Omental fat pad (tissue), 4 donors: ENCODE measurements around the gene FBXW11. TPM values are rescaled to one million over a fixed set of nuclear protein-coding genes. Genes with fewer than 3 reads are reported as not detected.

Source experiments
- ATAC-seq: fragments of 150-250 bp; one replicate; pipeline ENCODE4 v1.9.1; 2016; ENCODE audit warnings: mild to moderate bottlenecking, moderate library complexity; ENCODE audit not compliant: low FRiP score
- DNase-seq: peaks from one replicate; pipeline ENCODE4 v3.0.0-alpha.2; 2019; ENCODE audit warnings: low spot score
- total RNA-seq, 4 donors: library from RNA; depleted of rRNA; stranded (reverse); fragments of >200 nt; gene quantifications; one replicate each; pipeline ENCODE4 v1.1.0, GENCODE V29; 2016
- TF ChIP-seq, protein P1 (sequence below), 3 donors: fragments of 450-650 bp; IDR thresholded peaks; one replicate each; pipeline ENCODE4 v1.5.1; 2016 to 2017; ENCODE audit warnings: antibody characterized with exemption in 3 of 3, mild to moderate bottlenecking in 3 of 3, moderate library complexity in 2 of 3

The FBXW11 gene
- total RNA-seq, 4 donors from 2014 or later, result 44.6 to 60.9 (median 55.7) TPM

- TF ChIP-seq, protein P1, sequence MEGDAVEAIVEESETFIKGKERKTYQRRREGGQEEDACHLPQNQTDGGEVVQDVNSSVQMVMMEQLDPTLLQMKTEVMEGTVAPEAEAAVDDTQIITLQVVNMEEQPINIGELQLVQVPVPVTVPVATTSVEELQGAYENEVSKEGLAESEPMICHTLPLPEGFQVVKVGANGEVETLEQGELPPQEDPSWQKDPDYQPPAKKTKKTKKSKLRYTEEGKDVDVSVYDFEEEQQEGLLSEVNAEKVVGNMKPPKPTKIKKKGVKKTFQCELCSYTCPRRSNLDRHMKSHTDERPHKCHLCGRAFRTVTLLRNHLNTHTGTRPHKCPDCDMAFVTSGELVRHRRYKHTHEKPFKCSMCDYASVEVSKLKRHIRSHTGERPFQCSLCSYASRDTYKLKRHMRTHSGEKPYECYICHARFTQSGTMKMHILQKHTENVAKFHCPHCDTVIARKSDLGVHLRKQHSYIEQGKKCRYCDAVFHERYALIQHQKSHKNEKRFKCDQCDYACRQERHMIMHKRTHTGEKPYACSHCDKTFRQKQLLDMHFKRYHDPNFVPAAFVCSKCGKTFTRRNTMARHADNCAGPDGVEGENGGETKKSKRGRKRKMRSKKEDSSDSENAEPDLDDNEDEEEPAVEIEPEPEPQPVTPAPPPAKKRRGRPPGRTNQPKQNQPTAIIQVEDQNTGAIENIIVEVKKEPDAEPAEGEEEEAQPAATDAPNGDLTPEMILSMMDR (IDR thresholded peaks at IDR 0.05), result no peak
- DNase-seq, result no peak
- ATAC-seq, result no peak
These were observed 155.2 kb downstream of the FBXW11 start for GRCh38 chr5:171851251-171851650.

DNA sequence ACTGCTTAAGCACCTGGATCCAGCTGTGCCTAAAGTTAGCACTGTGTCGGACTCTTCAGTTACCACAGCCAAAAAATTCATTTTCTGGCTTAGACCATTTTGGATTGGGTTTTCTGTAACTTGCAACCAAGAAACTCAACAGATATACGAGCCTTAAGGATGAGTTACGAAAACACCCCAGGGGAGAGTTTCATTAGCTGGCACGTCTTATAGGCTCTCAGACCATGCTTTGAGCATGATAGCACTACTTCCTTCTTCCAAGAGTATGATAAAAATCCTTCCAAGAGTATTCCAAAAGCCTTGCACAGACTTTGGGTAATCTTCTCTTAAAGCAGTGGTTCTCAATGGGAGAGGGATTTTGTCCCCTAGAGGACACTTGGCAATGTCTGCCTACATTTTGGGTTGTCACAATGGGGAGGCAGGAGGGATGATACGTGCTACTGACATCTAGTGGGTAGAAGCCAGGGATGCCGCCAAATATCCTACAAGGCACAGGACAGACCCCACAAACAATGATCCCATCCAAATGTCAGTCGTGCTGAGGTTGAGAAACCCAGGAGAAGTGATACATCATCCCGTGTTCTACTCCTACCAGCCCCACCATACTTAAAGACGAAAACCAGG, 156.0 kb downstream of the FBXW11 start:
- TF ChIP-seq, protein P1 (IDR thresholded peaks at IDR 0.05), result no peak
- ATAC-seq, result peak; percentile 53
- DNase-seq, result no peak

DNA sequence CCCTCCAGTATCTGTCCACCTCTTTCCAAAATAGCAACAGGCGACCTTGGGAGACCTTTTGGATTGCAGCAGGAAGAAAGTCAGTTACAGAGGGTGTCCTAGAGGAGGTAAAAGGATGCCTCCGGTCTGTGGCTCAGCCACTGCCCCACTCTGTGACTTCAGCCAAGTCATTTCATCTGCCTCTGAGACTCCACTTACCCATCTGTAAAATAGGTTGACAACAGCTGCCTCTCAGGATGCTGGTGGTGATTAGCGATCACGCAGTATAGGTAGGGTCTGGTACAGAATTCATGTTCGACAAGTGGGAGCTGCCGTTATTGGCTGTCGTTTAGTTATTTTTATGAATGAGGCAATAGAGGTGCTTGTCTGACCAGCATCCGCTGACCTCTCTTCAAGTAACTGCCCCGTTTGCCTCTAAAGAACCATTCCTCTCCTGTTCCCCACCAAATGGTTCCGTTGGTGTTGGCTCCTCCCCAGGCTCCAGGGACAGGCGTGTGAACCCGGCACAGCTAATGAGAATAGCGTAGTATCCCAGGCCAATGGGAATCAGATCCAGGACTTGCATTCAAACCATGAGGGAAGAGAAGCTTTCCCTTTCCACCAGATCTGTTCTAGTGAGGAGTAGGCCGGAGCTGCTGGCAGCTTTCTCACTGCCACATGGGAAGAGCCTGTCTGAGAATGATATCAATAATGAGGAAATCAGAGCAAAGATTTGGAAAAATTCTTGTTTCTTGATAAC, 156.7 kb downstream of the FBXW11 start:
- TF ChIP-seq, protein P1 (IDR thresholded peaks at IDR 0.05), result no peak
- ATAC-seq (peak; percentile 35), DNase-seq (no peak)

- DNase-seq (no peak), ATAC-seq (no peak)
- TF ChIP-seq, protein P1 (IDR thresholded peaks at IDR 0.05), result no peak
These were observed 157.4 kb downstream of the FBXW11 start for GRCh38 chr5:171848911-171849520.

GRCh38 chr5:171848486-171848885, 158.0 kb downstream of the FBXW11 start:
- ATAC-seq (no peak), DNase-seq (no peak)
- TF ChIP-seq, protein P1 (IDR thresholded peaks at IDR 0.05), result no peak

- no peak for DNase-seq
- TF ChIP-seq, protein P1 (IDR thresholded peaks at IDR 0.05), result no peak
- no peak for ATAC-seq
These were observed 158.4 kb downstream of the FBXW11 start for GRCh38 chr5:171848006-171848405.
